ENCODE measurements around the gene ZNF438. TPM values are rescaled to one million over a fixed set of nuclear protein-coding genes. Genes with fewer than 3 reads are reported as not detected.

ZNF438 gene
- total RNA-seq, 4 donors from 2014 or later, result 10.3 to 14.6 (median 13.6) TPM

GRCh38 chr10:30816820-30817171 is 214.9 kb downstream of the ZNF438 start:
- Histone ChIP-seq H3K36me3 (no peaks in the 10 kb centered on the region), H3K4me1 (peaks cover 0 to 91% (median 39%) of the 10 kb centered on the region in 3 donors), H3K27me3 (no peaks in the 10 kb centered on the region), H3K9me3 (no peaks in the 10 kb centered on the region), H3K4me3 (no peak overlapping the region), H3K27ac (peak overlapping the region; percentile 57 to 81 (median 71))
- no peak for ATAC-seq
- 17 to 58% methylated on average over 2 of the region's 3 CpGs for WGBS, 2 donors (ENCODE audit: low coverage in 1 of 2)
- TF ChIP-seq EP300 (IDR thresholded peaks at IDR 0.05) (no peak), POLR2A (IDR thresholded peaks at IDR 0.05) (no peak), POLR2AphosphoS5 (IDR thresholded peaks at IDR 0.05) (no peak)
- TF ChIP-seq, protein P1, sequence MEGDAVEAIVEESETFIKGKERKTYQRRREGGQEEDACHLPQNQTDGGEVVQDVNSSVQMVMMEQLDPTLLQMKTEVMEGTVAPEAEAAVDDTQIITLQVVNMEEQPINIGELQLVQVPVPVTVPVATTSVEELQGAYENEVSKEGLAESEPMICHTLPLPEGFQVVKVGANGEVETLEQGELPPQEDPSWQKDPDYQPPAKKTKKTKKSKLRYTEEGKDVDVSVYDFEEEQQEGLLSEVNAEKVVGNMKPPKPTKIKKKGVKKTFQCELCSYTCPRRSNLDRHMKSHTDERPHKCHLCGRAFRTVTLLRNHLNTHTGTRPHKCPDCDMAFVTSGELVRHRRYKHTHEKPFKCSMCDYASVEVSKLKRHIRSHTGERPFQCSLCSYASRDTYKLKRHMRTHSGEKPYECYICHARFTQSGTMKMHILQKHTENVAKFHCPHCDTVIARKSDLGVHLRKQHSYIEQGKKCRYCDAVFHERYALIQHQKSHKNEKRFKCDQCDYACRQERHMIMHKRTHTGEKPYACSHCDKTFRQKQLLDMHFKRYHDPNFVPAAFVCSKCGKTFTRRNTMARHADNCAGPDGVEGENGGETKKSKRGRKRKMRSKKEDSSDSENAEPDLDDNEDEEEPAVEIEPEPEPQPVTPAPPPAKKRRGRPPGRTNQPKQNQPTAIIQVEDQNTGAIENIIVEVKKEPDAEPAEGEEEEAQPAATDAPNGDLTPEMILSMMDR (IDR thresholded peaks at IDR 0.05), result no peak

DNA sequence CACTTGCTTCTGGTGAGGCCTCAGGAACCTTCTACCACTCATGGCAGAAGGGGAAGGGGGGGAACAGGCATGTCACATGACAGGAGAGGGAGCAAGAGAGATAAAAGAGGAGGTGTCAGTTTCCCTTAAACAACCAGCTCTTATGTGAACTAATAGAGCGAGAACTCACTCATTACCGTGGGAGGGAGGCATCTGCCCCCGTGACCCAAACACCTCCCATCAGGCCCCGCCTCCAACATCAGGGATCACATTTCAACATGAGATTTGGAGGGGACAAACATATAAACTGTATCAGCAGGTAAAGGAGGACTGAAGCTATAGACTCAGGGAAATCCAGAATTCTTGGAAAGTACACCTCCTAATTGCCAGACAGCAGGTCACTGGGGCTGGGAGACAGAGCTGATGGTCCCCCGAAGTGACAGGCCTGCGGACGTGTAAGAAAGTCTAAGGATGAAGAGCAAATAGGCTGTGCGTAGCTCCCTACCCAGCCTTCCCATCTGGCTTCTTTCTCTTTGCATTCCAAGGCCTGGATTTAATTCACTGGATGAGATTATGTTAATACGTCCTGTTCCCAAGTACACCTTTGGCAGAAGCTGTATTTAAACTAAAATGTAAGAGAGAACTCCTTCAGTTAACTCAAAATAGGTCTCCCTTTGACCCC is 215.4 kb downstream of the ZNF438 start:
- no peak overlapping the region for H3K4me3 ChIP-seq
- WGBS, 2 donors (ENCODE audit: low coverage in 1 of 2), result 40 to 59% methylated on average over 4 to 5 of the region's 9 CpGs
- no peak for ATAC-seq
- no peaks in the 10 kb centered on the region for H3K9me3 ChIP-seq
- TF ChIP-seq POLR2A (IDR thresholded peaks at IDR 0.05), result no peak
- peak; percentile 43 for TF ChIP-seq POLR2AphosphoS5 (IDR thresholded peaks at IDR 0.05)
- TF ChIP-seq EP300 (IDR thresholded peaks at IDR 0.05), result peak; percentile 32
- peaks cover 0 to 91% (median 44%) of the 10 kb centered on the region in 3 donors for H3K4me1 ChIP-seq
- H3K36me3 ChIP-seq, result no peaks in the 10 kb centered on the region
- peak overlapping the region; percentile 57 to 81 (median 71) for H3K27ac ChIP-seq
- no peaks in the 10 kb centered on the region for H3K27me3 ChIP-seq

DNA sequence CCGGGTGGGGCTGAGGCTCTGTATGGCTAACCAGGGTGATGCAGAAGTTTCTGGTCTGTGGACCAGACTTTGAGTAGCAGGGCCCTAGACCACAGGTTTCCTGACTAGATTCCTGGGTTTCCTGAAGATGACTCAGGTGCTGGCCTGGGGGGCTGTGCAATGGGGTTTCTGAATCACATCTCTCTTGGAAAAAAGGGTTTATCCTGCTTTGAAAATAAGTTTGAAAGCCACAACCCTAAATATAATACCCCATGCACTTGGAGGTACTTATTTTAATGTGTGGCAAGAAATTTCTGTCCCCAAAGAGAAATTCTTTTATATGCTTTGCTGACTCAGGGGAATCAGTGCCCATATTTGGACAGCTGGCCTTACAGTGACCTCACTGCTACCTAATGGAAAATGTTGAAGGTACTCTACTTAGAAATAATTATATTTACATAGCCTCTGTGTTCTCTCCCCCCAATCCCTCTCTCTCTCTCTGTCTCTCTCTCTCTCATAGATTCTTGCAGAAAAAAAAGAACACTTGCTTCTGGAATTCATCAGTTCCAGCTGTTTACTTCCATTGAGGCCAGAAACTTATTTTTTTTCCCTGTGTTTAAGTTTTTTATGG is 217.7 kb downstream of the ZNF438 start:
- H3K27me3 ChIP-seq, result no peaks in the 10 kb centered on the region
- no peaks in the 10 kb centered on the region for H3K36me3 ChIP-seq
- no peak overlapping the region for H3K4me3 ChIP-seq
- WGBS, 2 donors (ENCODE audit: low coverage in 1 of 2), result 100% methylated on average over 1 of the region's 1 CpG
- no peaks in the 10 kb centered on the region for H3K9me3 ChIP-seq
- ATAC-seq, result no peak
- TF ChIP-seq EP300 (IDR thresholded peaks at IDR 0.05) (no peak), POLR2AphosphoS5 (IDR thresholded peaks at IDR 0.05) (no peak), POLR2A (IDR thresholded peaks at IDR 0.05) (no peak)
- TF ChIP-seq, protein P1 (IDR thresholded peaks at IDR 0.05), result no peak
- peak overlapping the region in 2 of 4 donors; percentile 81 to 83 for H3K27ac ChIP-seq
- H3K4me1 ChIP-seq, result peaks cover 0 to 76% (median 35%) of the 10 kb centered on the region in 3 donors

GRCh38 chr10:30812018-30812851 is 219.4 kb downstream of the ZNF438 start:
- Histone ChIP-seq H3K27ac (peak overlapping the region in 3 of 4 donors; percentile 76 to 83 (median 81)), H3K27me3 (no peaks in the 10 kb centered on the region), H3K9me3 (no peaks in the 10 kb centered on the region), H3K4me1 (peaks cover 0 to 60% (median 31%) of the 10 kb centered on the region in 3 donors), H3K36me3 (no peaks in the 10 kb centered on the region), H3K4me3 (peak overlapping the region in 1 of 2 donors; percentile 34)
- WGBS, 2 donors (ENCODE audit: low coverage in 1 of 2), result 0 to 3% methylated on average over 3 to 6 of the region's 16 CpGs
- peak; percentile 78 for ATAC-seq
- peak; percentile 74 for TF ChIP-seq POLR2AphosphoS5 (IDR thresholded peaks at IDR 0.05)
- TF ChIP-seq, protein P1 (IDR thresholded peaks at IDR 0.05), result no peak
- no peak for TF ChIP-seq EP300 (IDR thresholded peaks at IDR 0.05)
- TF ChIP-seq POLR2A (IDR thresholded peaks at IDR 0.05), result no peak
